Transverse colon (tissue), 4 donors: ENCODE data around the gene MRAS. TPM values are rescaled to one million over a fixed set of nuclear protein-coding genes. Genes with fewer than 3 reads are reported as not detected.

Experiments used
- total RNA-seq, 4 donors: library from RNA; depleted of rRNA; stranded (reverse); fragments of >200 nt; gene quantifications; one replicate each; pipeline ENCODE4 v1.1.0, GENCODE V29; 2016

MRAS gene
- total RNA-seq, 4 donors from 2014 or later: 3.0 to 9.6 (median 6.3) TPM

Other genes starting within 250 kb of the MRAS start
- gene DZIP1L, start 233.0 kb upstream of the MRAS start, total RNA-seq: 10 to 100 TPM in 1 of 4 donors, 1 to 10 TPM in 2, not detected in 1; 4.6 to 13.0 (median 5.1) TPM
- not detected for gene A4GNT, start 216.2 kb upstream of the MRAS start, total RNA-seq
- 1 to 10 TPM in 3 of 4 donors, not detected in 1; 7.5 to 8.9 (median 7.8) TPM for gene DBR1, start 173.7 kb upstream of the MRAS start, total RNA-seq
- 10 to 100 TPM; 48.1 to 63.8 (median 60.3) TPM for gene ARMC8, start 161.3 kb upstream of the MRAS start, total RNA-seq
- not detected for gene NME9, start 18.7 kb upstream of the MRAS start, total RNA-seq
- 1 to 10 TPM in 3 of 4 donors, under 1 TPM in 1; 0.60 to 6.0 (median 2.8) TPM for gene ESYT3, start 86.0 kb downstream of the MRAS start, total RNA-seq
- 10 to 100 TPM in 3 of 4 donors, 1 to 10 TPM in 1; 4.1 to 46.8 (median 22.6) TPM for gene CEP70, start 245.7 kb downstream of the MRAS start, total RNA-seq